IMR-90 (cell line): ENCODE data around the gene RALGPS1. TPM values are rescaled to one million over a fixed set of nuclear protein-coding genes. Genes with fewer than 3 reads are reported as not detected.

Experiments
- ELK1 ChIP-seq: fragments of 150-350 bp; IDR thresholded peaks from 2 replicates; pipeline ENCODE4 v1.6.1; 2016; ENCODE audit warnings: low read depth, mild to moderate bottlenecking, low read length, moderate library complexity, borderline replicate concordance
- RAD21 ChIP-seq: IDR thresholded peaks from 2 replicates; pipeline ENCODE4 v1.6.1; 2012; ENCODE audit warnings: low read length, improper control_type of control experiment
- polyA plus RNA-seq, 3 experiments: library from polyadenylated mRNA; depleted of rRNA; stranded (reverse); fragments of >200 nt; gene quantifications; 2 replicates each; pipeline ENCODE4 v1.2.3, GENCODE V29; 2012; ENCODE audit warnings: low replicate concordance in 1 of 3
- total RNA-seq: library from RNA; depleted of rRNA; stranded (reverse); fragments of >200 nt; gene quantifications from 2 replicates; pipeline ENCODE4 v1.2.3, GENCODE V29; 2012

Gene RALGPS1
- total and polyA plus RNA-seq, 2 of the 4 experiments (the other 2 are of a cell fraction): 0.90 to 2.8 TPM

- no peak for TF ChIP-seq ELK1
- TF ChIP-seq RAD21: no peak
Observed at GRCh38 chr9:127074561-127075548, 160.3 kb downstream of the RALGPS1 start (continued).
